SK-N-SH treated with all-trans-retinoic acid at 6 μM for 48 hours (cell line): ENCODE measurements around the gene SVOP.

Experiments used
- ATAC-seq: fragments of 200-7000 bp; cut with Tn5 transposase; 3 replicates; pipeline ENCODE4 v1.9.1; 2020; ENCODE audit warnings: mild to moderate bottlenecking, moderate library complexity
- ARNTL ChIP-seq: fragments of 450-650 bp; formaldehyde crosslinking; IDR thresholded peaks from 2 replicates; pipeline ENCODE4 v1.5.0; 2020; ENCODE audit warnings: low read depth, mild to moderate bottlenecking, moderate library complexity, borderline replicate concordance
- BACH2 ChIP-seq: fragments of 250-450 bp; sonication (Bioruptor Pico); IDR thresholded peaks from 2 replicates; pipeline ENCODE4 v1.9.0; 2021; ENCODE audit warnings: mild to moderate bottlenecking, borderline replicate concordance
- CSDC2 ChIP-seq: fragments of 250-450 bp; sonication (Bioruptor Pico); IDR thresholded peaks from 2 replicates; pipeline ENCODE4 v1.5.0; 2020; ENCODE audit warnings: mild to moderate bottlenecking, moderate library complexity
- ESRRG ChIP-seq: fragments of 250-450 bp; sonication (Bioruptor Pico); IDR thresholded peaks from 2 replicates; pipeline ENCODE4 v1.6.1; 2021; ENCODE audit warnings: mild to moderate bottlenecking
- GLIS3 ChIP-seq: fragments of 250-450 bp; sonication (Bioruptor Pico); IDR thresholded peaks from 2 replicates; pipeline ENCODE4 v1.5.0; 2020; ENCODE audit warnings: mild to moderate bottlenecking, moderate library complexity
- ISL1 ChIP-seq: fragments of 250-450 bp; sonication (Bioruptor Pico); IDR thresholded peaks from 2 replicates; pipeline ENCODE4 v2.1.2; 2022; ENCODE audit warnings: mild to moderate bottlenecking, moderate library complexity
- OSR1 ChIP-seq: fragments of 250-450 bp; sonication (Bioruptor Pico); IDR thresholded peaks from 2 replicates; pipeline ENCODE4 v1.8.0; 2022; ENCODE audit warnings: moderate library complexity, mild to moderate bottlenecking, inconsistent platforms
- PATZ1 ChIP-seq: fragments of 250-450 bp; sonication (Bioruptor Pico); IDR thresholded peaks from 2 replicates; pipeline ENCODE4 v1.8.0; 2020; ENCODE audit warnings: mild to moderate bottlenecking, moderate library complexity, borderline replicate concordance
- POU6F1 ChIP-seq: fragments of 250-450 bp; sonication (Bioruptor Pico); IDR thresholded peaks from 2 replicates; pipeline ENCODE4 v1.8.0; 2021; ENCODE audit warnings: low read depth, mild to moderate bottlenecking, moderate library complexity, borderline replicate concordance
- RARB ChIP-seq: fragments of 250-450 bp; sonication (Bioruptor Pico); IDR thresholded peaks from 2 replicates; pipeline ENCODE4 v1.8.0; 2021; ENCODE audit warnings: mild to moderate bottlenecking, moderate library complexity
- SNAI2 ChIP-seq: fragments of 250-450 bp; sonication (Bioruptor Pico); IDR thresholded peaks from 2 replicates; pipeline ENCODE4 v1.5.0; 2020; ENCODE audit warnings: mild to moderate bottlenecking, moderate library complexity
- TCF4 ChIP-seq: fragments of 250-450 bp; sonication (Bioruptor Pico); IDR thresholded peaks from 2 replicates; pipeline ENCODE4 v1.8.0; 2021; ENCODE audit warnings: mild to moderate bottlenecking, moderate library complexity, borderline replicate concordance
- TOX ChIP-seq: fragments of 250-450 bp; sonication (Bioruptor Pico); IDR thresholded peaks from 2 replicates; pipeline ENCODE4 v1.8.0; 2021; ENCODE audit warnings: mild to moderate bottlenecking, moderate library complexity, borderline replicate concordance
- TSHZ2 ChIP-seq: fragments of 250-450 bp; sonication (Bioruptor Pico); IDR thresholded peaks from 2 replicates; pipeline ENCODE4 v1.5.0; 2020; ENCODE audit warnings: mild to moderate bottlenecking, moderate library complexity
- ZC3H10 ChIP-seq: fragments of 250-450 bp; sonication (Bioruptor Pico); IDR thresholded peaks from 2 replicates; pipeline ENCODE4 v1.5.1; 2021; ENCODE audit warnings: mild to moderate bottlenecking, moderate library complexity
- ZFP3 ChIP-seq: fragments of 250-450 bp; sonication (Bioruptor Pico); IDR thresholded peaks from 2 replicates; pipeline ENCODE4 v1.5.0; 2020; ENCODE audit warnings: mild to moderate bottlenecking, moderate library complexity
- ZFP30 ChIP-seq: fragments of 450-650 bp; formaldehyde crosslinking; IDR thresholded peaks from 2 replicates; pipeline ENCODE4 v1.5.0; 2022; ENCODE audit warnings: mild to moderate bottlenecking, moderate library complexity
- ZNF565 ChIP-seq: fragments of 450-650 bp; formaldehyde crosslinking; conservative IDR thresholded peaks from 2 replicates; pipeline ENCODE4 v1.5.0; 2020; ENCODE audit warnings: low read depth, mild to moderate bottlenecking, moderate library complexity
- ZNF8 ChIP-seq: fragments of 450-650 bp; formaldehyde crosslinking; IDR thresholded peaks from 2 replicates; pipeline ENCODE4 v1.5.0; 2020; ENCODE audit warnings: mild to moderate bottlenecking, moderate library complexity
- TF ChIP-seq, protein P1 (sequence below): fragments of 250-450 bp; sonication (Bioruptor Pico); IDR thresholded peaks from 2 replicates; pipeline ENCODE4 v1.5.1; 2020; ENCODE audit warnings: low read depth, mild to moderate bottlenecking, moderate library complexity
- TF ChIP-seq, protein P2 (sequence below): fragments of 250-450 bp; sonication (Bioruptor Pico); IDR thresholded peaks from 2 replicates; pipeline ENCODE4 v1.5.1; 2021; ENCODE audit warnings: mild to moderate bottlenecking, moderate library complexity

Gene SVOP

DNA sequence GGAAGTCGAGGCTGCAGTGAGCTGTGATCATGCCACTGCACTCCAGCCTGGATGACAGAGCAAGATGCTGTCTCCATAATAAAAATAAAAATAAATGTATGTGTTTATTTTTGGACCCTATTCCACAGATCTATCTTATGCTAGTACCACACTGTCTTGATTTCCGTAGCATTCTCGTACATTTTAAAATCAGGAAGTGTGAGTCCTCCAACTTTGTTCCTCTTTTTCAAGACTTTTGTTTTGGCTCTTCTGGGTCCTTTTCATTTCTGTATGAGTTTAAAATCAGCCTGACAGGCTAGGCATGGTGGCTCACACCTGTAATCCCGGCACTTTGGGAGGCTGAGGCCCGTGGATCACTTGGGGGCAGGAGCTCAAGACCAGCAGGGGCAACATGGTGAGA lies 115.1 kb downstream of the SVOP start (continued):
- TF ChIP-seq TSHZ2 (no peak), BACH2 (CRISPR knock-in tag) (no peak)
- TF ChIP-seq, all 23 proteins: peak for 0

DNA sequence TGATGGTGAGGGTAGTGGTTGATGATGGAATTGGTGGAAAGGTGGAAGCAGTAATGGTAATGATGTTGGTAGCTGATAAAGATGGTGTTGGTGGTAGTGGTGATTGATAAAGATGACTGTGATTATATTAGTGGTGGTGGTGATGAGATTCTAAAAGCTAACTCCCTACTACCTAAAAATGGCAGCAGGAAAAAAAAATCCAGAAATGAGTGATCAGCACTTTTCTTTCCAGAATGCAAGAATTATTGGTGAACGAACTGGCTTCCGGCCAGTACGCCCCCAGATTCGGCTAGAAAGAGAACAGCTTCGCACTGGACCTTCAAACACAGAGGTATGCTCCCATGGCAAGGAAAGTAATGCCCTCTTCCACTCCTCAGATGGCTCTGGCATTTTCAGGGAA lies 121.7 kb downstream of the SVOP start:
- TF ChIP-seq TCF4 (CRISPR knock-in tag) = no peak
- no peak for TF ChIP-seq ARNTL (CRISPR knock-in tag)
- TF ChIP-seq BACH2 (CRISPR knock-in tag) = no peak
- TF ChIP-seq POU6F1 (CRISPR knock-in tag) = no peak
- TF ChIP-seq RARB = no peak
- no peak for TF ChIP-seq GLIS3 (CRISPR knock-in tag)
- no peak for TF ChIP-seq TOX (CRISPR knock-in tag)
- ATAC-seq = no peak

- ATAC-seq = no peak
- TF ChIP-seq ZNF8 (CRISPR knock-in tag) (no peak), ZC3H10 (CRISPR knock-in tag) (no peak), SNAI2 (CRISPR knock-in tag) (no peak), TSHZ2 (no peak), ISL1 (CRISPR knock-in tag) (no peak), BACH2 (CRISPR knock-in tag) (no peak), PATZ1 (no peak)
- TF ChIP-seq, protein P1, sequence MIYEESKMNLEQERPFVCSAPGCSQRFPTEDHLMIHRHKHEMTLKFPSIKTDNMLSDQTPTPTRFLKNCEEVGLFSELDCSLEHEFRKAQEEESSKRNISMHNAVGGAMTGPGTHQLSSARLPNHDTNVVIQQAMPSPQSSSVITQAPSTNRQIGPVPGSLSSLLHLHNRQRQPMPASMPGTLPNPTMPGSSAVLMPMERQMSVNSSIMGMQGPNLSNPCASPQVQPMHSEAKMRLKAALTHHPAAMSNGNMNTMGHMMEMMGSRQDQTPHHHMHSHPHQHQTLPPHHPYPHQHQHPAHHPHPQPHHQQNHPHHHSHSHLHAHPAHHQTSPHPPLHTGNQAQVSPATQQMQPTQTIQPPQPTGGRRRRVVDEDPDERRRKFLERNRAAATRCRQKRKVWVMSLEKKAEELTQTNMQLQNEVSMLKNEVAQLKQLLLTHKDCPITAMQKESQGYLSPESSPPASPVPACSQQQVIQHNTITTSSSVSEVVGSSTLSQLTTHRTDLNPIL (CRISPR knock-in tag) = no peak
- TF ChIP-seq, all 23 proteins: peak for 0
Observed at GRCh38 chr12:108896817-108897216, 124.1 kb downstream of the SVOP start.

DNA sequence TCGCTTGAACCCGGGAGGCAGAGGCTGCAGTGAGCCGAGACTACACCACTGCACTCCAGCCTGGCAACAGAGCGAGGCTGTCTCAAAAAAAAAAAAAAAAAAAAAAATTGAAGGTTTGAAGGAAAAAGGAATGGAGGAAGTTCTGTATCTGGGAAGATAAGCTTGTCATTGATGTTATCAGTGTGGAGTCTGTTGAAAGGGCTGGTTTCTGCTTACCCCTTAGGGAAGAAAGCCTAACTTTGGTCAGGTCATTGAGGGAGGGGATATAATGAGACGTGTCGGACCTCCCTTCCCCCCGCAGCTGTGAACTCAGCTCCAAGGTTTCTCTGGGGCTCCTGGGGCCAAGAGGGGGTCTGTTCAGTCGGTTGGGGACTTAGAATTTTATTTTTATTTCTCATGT lies 124.5 kb downstream of the SVOP start:
- TF ChIP-seq ZNF565 (CRISPR knock-in tag) = no peak
- TF ChIP-seq ZFP30 (CRISPR knock-in tag) = no peak
- no peak for TF ChIP-seq RARB
- TF ChIP-seq ZFP3 = no peak
- TF ChIP-seq TOX (CRISPR knock-in tag) = no peak
- TF ChIP-seq ISL1 (CRISPR knock-in tag) = no peak
- no peak for TF ChIP-seq ZC3H10 (CRISPR knock-in tag)
- TF ChIP-seq, protein P2, sequence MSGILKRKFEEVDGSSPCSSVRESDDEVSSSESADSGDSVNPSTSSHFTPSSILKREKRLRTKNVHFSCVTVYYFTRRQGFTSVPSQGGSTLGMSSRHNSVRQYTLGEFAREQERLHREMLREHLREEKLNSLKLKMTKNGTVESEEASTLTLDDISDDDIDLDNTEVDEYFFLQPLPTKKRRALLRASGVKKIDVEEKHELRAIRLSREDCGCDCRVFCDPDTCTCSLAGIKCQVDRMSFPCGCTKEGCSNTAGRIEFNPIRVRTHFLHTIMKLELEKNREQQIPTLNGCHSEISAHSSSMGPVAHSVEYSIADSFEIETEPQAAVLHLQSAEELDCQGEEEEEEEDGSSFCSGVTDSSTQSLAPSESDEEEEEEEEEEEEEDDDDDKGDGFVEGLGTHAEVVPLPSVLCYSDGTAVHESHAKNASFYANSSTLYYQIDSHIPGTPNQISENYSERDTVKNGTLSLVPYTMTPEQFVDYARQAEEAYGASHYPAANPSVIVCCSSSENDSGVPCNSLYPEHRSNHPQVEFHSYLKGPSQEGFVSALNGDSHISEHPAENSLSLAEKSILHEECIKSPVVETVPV (CRISPR knock-in tag) = no peak
- TF ChIP-seq ESRRG (CRISPR knock-in tag) = no peak
- no peak for TF ChIP-seq GLIS3 (CRISPR knock-in tag)
- no peak for TF ChIP-seq TCF4 (CRISPR knock-in tag)
- no peak for TF ChIP-seq BACH2 (CRISPR knock-in tag)
- TF ChIP-seq OSR1 (CRISPR knock-in tag) = no peak
- TF ChIP-seq CSDC2 = no peak
- TF ChIP-seq SNAI2 (CRISPR knock-in tag) = no peak
- no peak for ATAC-seq
